ENCODE results near the gene CCL21. TPM values are rescaled to one million over a fixed set of nuclear protein-coding genes. Genes with fewer than 3 reads are reported as not detected.

The CCL21 gene
- total and polyA plus RNA-seq, 10 of the 15 experiments (the other 5 are each of a cell fraction or from before 2014, with no cell fraction given): 0.26 TPM; not detected in 9

GRCh38 chr9:34746526-34746925 is 36.6 kb upstream of the CCL21 start (continued):
- no peak for TF ChIP-seq GABPA (IDR thresholded peaks at IDR 0.05; ENCODE audit: low read depth)

GRCh38 chr9:34744295-34745221 is 34.6 kb upstream of the CCL21 start:
- Histone ChIP-seq H3K4me2 (ENCODE audit: control insufficient read depth, insufficient read depth) (no peak overlapping the region), H3K9ac (ENCODE audit: control insufficient read depth, insufficient read depth, low read length) (no peak overlapping the region), H3K9me3 (replicated peaks; ENCODE audit: control insufficient read depth, insufficient read depth, low read length) (no peaks in the 10 kb centered on the region), H3K27me3 (replicated peaks in 1 of 2; ENCODE audit: control insufficient read depth in 2 of 2, insufficient read depth in 2 of 2, low read length in 1 of 2) (no peaks in the 10 kb centered on the region), H3K36me3 (ENCODE audit: control insufficient read depth in 2 of 2, insufficient read depth in 2 of 2, low read length in 1 of 2) (no peaks in the 10 kb centered on the region), H4K20me1 (ENCODE audit: control insufficient read depth, insufficient read depth) (no peaks in the 10 kb centered on the region), H3K4me1 (ENCODE audit: control insufficient read depth, insufficient read depth, low read length) (no peaks in the 10 kb centered on the region), H3K27ac (ENCODE audit: control insufficient read depth, insufficient read depth) (no peak overlapping the region), H3K79me2 (ENCODE audit: control insufficient read depth, insufficient read depth, low read length) (no peaks in the 10 kb centered on the region), H2AFZ (ENCODE audit: control insufficient read depth, low read depth, low read length) (no peak overlapping the region), H3K4me3 (no peak overlapping the region)
- ChIA-PET RAD21 (ENCODE audit: unreplicated experiment) (no interaction called here), CTCF (interaction anchor here (0.5 to 1.5 kb wide), 4 partner anchors 8 to 820 kb away, joined by 3 to 4 read pairs (median 3); no protein-coding TSS in a partner anchor), POLR2A (no interaction called here), SMC1A (ENCODE audit: uncharacterized antibody, unreplicated experiment) (no interaction called here)
- ATAC-seq (no peak), FAIRE-seq (no peak), DNase-seq (ENCODE audit: low read depth, low spot score) (no peak)
- BruUV-seq (replicated peaks): no TSS peak
- in situ Hi-C loops (cut with MboI): no loop called here
- intact Hi-C loops (cut with micrococcal nuclease; ENCODE audit: unreplicated experiment): no loop called here
- 89% methylated on average over 2 of the region's 2 CpGs for WGBS (ENCODE audit: insufficient coverage, insufficient replicate concordance, low lambda C conversion rate, missing lambda C conversion rate)
- TF ChIP-seq CUX1 (IDR thresholded peaks at IDR 0.05; ENCODE audit: insufficient replicate concordance, low read depth, low read length) (no peak), ZNF207 (IDR thresholded peaks at IDR 0.05; ENCODE audit: borderline replicate concordance) (no peak), CEBPZ (IDR thresholded peaks at IDR 0.05; ENCODE audit: low read depth, low read length) (no peak), DPF2 (IDR thresholded peaks at IDR 0.05) (no peak), JUND (IDR thresholded peaks at IDR 0.05; ENCODE audit: low read depth, low read length) (no peak), TARDBP (IDR thresholded peaks at IDR 0.05; ENCODE audit: borderline replicate concordance) (no peak), BHLHE40 (IDR thresholded peaks at IDR 0.05; ENCODE audit: borderline replicate concordance in 1 of 2, low read depth in 2 of 2, low read length in 1 of 2) (no peak), SKIL (IDR thresholded peaks at IDR 0.05; ENCODE audit: low read depth, poor library complexity, severe bottlenecking) (no peak), MTA2 (IDR thresholded peaks at IDR 0.05; ENCODE audit: low read depth) (no peak)
